HG03378 (cell line): ENCODE data around the gene RPN2.

Experiments used
- ATAC-seq: cut with Tn5 transposase; IDR thresholded peaks from one replicate; pipeline ENCODE4 v1.9.1; 2021; ENCODE audit warnings: mild to moderate bottlenecking, moderate library complexity; ENCODE audit not compliant: unreplicated experiment

Gene RPN2

DNA sequence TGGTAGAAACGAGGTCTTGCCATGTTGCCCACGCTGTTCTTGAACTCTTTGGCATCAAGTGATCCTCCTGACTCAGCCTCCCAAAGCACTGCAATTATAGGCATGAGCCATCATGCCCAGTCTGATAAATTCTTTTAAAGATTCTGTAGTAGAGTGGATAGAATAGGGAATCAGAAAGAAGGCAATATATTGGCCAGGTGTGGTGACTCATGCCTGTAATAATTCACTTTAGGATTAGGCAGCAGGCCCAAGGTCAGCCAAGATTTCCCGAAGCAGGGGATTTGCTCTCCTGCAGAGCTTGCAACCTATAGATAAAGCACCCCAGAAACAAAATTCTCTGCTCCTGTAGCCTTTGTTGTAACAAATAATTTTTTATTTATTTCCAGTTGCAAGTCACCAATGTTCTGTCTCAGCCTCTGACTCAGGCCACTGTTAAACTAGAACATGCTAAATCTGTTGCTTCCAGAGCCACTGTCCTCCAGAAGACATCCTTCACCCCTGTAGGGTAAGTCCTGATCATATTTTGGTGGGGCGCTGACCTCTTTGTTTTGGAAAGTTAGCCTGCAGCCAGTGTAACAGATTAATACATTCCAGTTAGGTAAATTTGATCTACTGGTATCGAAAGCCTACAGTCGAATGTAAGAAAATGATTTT lies 30.7 kb downstream of the RPN2 start:
- ATAC-seq: no peak

DNA sequence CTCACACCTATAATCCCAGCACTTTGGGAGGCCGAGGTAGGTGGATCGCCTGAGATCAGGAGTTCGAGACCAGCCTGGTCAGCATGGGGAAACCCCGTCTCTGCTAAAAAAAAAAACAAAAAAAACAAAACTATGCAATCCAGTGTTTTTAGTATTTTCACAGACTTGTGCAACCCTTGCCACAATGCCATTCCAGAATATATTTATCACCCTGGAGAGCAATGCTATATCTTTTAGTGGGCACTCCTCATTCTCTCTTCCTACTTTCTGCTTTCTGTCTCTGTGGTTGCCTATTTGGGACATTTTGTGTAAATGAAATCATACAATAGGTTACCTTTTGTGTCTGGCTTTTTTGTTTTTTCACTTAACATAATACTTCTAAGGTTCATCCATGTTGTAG lies 39.3 kb downstream of the RPN2 start:
- ATAC-seq: no peak

DNA sequence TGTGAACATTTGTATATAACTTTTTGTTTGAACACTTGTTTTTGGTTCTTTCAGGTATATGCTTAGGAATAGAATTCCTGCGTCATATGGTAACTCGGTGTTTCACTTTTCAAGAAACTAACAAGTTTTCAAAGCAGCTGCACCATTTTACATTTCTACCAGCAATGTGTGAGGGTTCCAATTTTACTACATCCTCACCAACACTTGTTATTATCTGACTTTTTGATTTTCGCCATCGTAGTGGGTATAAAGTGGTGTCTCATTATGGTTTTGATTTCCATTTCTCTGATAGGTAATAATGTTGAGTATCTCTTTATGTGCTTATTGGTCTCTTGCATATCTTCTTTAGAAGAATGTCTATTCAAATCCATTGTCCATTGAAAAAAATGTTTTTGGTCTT lies 39.8 kb downstream of the RPN2 start:
- no peak for ATAC-seq

GRCh38 chr20:37219751-37220668 lies 40.9 kb downstream of the RPN2 start:
- no peak for ATAC-seq

- no peak for ATAC-seq
These were observed 41.6 kb downstream of the RPN2 start for GRCh38 chr20:37220731-37221130.

DNA sequence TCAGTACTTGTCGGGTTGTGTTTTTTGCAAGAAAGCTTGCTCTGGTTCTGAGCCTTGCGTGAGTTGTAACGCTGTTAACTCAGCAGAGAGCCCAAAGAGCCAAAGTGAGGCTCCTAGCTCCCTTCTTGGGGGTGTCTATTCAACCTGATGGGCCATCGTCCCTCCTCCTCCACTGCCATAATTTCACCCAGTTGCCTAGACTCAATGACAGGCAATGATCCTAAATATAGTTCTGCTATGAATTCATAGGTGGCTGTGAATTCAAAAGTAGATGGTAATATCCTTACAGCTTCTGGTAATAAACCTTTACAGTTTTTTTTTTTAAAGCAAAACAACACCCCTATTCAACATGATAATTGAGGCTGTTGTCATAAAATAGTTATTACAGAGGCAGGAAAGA lies 43.0 kb downstream of the RPN2 start:
- no peak for ATAC-seq

GRCh38 chr20:37223053-37223452 lies 43.9 kb downstream of the RPN2 start:
- no peak for ATAC-seq

GRCh38 chr20:37225146-37225545 lies 46.0 kb downstream of the RPN2 start:
- no peak for ATAC-seq

DNA sequence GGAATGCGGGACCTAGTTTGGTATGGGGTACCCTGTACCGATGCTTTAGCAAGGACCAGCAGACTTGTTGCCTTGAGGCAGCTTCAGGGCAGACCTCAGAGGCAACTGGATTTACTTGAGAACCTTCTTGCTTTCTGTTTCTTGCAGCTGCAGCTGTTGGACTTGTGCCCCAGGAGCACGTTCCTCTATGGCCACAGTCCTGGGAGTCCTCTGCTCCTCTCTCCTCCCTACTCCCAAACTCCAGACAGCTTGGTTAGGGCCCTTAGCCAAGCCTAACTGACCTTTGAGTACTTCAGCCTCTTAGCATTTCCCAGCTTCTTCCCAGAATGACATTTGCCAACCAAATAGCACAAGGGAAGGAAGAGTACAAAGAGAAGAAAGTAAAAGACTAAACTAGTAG lies 47.8 kb downstream of the RPN2 start:
- ATAC-seq: no peak

DNA sequence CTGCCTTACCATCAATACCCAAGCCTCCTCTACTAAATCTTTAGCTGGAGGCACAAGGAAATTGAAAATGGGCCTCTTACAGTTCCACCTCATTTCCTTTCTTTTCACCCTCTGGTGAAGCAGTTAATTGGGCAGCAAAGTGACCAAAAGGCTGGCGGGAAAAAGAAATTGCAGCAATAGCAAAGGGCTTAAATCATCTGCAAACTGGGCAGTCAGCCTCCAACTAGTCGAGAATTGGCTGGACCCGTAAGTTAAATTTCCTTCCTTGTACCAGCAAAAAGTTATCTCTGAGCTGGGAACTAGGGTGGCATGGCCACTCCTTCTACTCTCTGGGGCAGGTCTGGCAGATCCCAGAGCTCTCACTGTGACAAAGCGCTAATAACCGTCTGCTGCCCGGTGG lies 49.0 kb downstream of the RPN2 start:
- ATAC-seq: no peak

GRCh38 chr20:37228656-37229055 lies 49.5 kb downstream of the RPN2 start:
- ATAC-seq: no peak

GRCh38 chr20:37229357-37229756 lies 50.2 kb downstream of the RPN2 start:
- ATAC-seq: no peak

DNA sequence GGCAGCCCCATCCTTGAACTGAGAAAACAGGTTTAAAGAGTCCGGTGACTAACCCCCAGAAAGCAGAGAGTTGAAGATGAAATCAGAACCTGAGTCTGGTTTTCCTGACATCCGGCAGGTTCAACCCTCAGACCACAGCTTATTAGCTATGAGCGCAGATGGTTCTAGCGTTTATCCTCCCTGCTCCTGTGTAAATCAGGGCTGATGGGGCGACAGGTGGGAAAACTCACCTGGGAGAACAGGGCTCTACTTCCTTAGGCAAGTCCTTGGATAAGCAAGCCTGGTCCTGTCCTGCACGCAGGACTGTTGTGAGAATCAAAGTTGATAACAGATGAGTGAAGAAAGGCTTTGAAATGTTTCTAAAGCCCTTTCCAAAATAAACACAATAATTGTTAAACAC lies 51.1 kb downstream of the RPN2 start:
- no peak for ATAC-seq

GRCh38 chr20:37231947-37232630 lies 53.0 kb downstream of the RPN2 start:
- ATAC-seq: no peak

DNA sequence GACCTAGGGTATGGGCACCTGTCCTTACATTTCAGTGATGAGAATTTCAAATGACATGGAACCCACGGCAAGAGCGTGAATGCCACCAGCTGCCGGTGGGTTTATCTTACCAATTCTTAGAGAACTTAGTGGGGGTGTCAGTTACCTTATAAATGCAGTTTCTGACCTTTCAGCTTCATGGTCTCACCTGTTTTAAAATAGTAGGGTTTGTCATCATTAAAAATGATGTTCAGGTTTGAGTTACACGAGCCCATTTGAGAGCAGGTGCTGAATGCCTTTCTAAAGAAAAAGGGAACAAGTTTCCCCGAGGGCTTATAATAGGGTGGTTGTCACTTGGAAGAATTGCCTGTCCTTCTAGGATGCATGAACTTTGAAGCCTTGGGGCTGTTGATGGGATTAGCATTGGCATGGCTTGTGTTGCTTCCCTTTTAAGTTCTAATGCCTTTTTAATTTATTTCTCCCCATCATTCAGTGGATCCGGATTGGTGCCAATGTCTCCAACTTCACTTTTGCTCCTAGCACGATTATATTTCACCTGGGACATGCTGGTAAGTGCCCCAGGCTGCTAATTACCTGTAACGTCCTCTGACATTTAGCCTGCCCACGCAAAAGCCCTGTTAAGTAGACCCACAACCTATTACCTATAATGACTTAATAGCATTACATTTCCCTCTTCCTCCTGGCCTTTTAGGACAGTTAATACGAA lies 54.6 kb downstream of the RPN2 start:
- no peak for ATAC-seq

GRCh38 chr20:37234254-37234581 lies 55.1 kb downstream of the RPN2 start:
- ATAC-seq: no peak

DNA sequence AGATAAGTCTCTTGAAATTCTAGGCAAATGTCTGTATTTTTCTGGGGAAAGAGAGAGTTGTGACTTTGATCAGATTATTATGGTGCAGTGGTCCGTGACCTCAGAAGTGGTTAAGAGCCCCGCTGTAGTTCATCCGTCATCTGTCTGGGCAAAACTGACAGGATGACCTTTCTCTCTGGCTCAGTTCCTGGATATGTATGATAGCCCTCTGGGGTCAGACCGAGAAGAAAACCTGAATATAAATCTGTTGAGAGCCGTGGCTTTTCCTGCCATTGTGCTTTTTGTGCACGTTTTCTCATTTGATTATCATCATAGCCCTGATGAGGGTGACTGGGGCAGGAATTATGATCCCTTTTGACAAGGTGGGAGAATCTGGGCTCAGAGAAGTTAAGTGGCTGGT lies 55.9 kb downstream of the RPN2 start:
- no peak for ATAC-seq

DNA sequence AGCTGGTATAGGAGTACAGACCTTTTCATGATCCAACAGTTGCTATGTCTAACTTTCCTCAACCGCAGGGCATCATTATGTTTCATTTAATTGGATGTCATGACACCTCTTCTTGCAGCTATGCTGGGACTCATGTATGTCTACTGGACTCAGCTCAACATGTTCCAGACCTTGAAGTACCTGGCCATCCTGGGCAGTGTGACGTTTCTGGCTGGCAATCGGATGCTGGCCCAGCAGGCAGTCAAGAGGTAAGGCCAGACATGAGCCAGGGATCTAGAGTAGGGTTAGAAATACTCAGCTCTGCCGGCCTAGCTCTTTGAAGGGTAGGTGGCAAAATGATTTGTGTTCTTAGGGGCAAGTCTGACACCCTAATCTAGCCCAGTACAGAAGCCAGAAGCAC lies 57.3 kb downstream of the RPN2 start:
- no peak for ATAC-seq

DNA sequence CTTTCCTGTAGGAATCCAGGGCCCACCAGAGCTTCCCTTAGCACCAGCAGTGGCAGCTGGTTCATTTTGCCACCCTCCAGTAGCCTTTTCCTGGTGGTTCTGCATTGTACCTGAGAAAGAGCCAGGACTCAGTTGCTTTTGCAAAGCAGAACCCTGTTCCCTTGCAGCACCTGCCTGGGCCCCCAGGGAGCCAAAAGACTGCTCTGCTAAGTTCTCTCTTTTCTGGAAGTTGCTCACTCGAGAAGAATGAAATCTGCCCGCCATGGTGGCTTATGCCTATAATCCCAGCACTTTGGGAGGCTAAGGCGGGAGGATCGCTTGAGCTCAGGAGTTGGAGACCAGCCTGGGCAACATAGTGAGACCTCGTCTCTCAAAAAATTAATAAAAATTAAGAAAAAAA lies 58.5 kb downstream of the RPN2 start:
- ATAC-seq: no peak

GRCh38 chr20:37238426-37238825 lies 59.3 kb downstream of the RPN2 start:
- no peak for ATAC-seq

DNA sequence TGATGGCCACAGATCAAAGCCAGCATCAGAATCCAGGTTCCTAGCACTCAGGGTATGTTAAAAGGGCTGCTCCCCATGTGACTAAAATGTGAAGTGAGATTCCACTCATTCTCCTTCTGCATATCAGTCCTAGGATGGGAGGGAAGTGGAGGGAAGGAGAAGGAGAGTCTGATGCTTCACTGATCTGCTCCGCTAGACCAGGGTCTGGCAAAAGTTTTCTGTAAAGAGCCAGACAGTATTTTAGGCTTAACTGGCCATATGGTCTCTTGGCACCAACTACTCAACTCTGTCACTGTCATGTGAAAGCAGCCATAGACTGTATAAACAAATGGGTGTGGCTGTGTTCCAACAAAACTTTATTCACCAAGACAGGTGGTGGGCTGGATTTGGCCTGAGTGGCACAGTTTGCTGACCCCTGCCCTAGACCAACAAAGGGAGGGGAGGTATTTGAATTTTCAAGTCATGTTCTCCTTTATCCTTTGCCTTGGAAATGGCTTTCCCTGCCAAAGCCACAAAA lies 59.9 kb downstream of the RPN2 start:
- no peak for ATAC-seq
